Stimulated activated CD8-positive, alpha-beta memory T cell treated with anti-CD3 and anti-CD28 coated beads, Interleukin-7, amount 100 ng/mL, for 24 hours (primary cell): Measurements from ENCODE around the gene MARVELD2.
A peak's percentile ranks its signal among the peaks of the same experiment; 100 is the strongest.
"Not testable (repeated sequence)": the region's sequence is repeated elsewhere in the genome, so short reads cannot be mapped to it uniquely, and the experiment has no call there.

ENCODE experiments used
- DNase-seq: peaks from one replicate; pipeline ENCODE4 v3.0.0-alpha.2; 2020; ENCODE audit warnings: low read depth

The MARVELD2 gene, protein sequence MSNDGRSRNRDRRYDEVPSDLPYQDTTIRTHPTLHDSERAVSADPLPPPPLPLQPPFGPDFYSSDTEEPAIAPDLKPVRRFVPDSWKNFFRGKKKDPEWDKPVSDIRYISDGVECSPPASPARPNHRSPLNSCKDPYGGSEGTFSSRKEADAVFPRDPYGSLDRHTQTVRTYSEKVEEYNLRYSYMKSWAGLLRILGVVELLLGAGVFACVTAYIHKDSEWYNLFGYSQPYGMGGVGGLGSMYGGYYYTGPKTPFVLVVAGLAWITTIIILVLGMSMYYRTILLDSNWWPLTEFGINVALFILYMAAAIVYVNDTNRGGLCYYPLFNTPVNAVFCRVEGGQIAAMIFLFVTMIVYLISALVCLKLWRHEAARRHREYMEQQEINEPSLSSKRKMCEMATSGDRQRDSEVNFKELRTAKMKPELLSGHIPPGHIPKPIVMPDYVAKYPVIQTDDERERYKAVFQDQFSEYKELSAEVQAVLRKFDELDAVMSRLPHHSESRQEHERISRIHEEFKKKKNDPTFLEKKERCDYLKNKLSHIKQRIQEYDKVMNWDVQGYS

DNA sequence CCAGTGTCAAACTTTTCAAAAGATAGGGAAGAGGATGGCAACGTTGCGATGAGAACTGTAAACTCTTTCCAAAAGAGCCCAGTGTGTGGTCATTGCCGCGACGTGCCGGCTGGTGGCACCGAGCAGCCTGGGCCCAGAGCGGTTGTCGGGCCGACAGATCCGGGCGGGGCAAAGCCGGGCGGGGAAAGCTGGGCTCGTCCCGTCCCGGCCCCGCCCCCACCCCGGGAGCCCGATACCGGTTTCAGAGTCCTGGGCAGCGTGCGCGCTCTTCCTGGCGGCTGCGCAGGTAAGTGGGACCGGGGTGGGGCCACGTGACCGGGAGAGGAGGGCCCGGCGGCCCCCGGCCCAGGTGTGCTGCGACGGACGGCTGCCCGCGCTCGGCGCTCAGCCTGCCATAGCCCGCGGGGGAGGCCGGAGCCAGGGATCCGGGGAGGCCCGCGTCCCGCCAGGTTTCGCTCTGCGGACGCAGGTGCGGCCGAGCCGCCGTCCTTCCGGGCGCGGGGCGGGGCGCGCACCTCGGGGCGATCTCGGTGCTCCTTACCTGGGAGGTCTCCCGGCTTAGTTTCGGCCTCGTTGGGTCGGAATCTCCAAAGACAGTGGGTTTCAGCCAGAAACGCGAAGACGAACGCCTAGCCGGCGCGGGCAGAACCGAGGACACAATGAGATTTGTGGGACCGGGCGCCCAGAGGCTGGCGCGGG, at the start of gene MARVELD2:
TSS of gene MARVELD2 (plus strand) at position 232 of the 699 bp plus-strand sequence. CDS start 4,270 bp downstream, outside the sequence.
- no peak for DNase-seq

DNA sequence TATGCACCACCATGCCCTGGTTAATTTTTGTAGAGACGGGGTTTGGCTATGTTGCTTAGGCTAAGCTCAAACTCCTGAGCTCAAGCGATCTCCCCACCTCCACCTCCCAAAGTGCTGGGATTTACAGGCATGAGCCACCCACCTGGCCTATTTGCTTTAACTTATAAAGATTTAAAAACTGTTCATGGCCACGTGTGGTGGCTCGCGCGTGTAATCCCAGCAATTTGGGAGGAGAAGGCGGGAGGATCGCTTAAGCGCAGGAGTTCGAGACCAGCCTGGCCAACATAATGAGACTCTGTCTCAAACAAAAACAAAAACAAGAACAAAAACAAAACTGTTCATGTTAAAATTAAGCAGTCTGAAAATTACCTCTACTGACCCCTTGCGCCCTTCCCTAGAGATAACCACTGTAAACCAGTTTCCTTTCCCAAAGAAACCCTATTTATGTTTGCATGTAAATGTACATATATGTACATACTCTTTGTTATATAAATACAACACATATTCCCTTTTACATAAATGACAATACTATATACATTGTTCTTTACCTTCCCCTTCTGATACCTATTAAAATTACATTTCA, 47.1 kb upstream of the MARVELD2 start:
- no peak for DNase-seq

GRCh38 chr5:69368458-69369339, 46.2 kb upstream of the MARVELD2 start:
- DNase-seq: no peak

GRCh38 chr5:69369340-69370121, 45.4 kb upstream of the MARVELD2 start, which contains the start of the genes AK6, RAD17 and TAF9:
AK6 (minus strand) TSS chr5:69369520; CDS start chr5:69369490, 30 bp downstream.
RAD17 (plus strand) TSS chr5:69369818; CDS start chr5:69372209, 2,391 bp downstream.
TAF9 (minus strand) TSS chr5:69369520; CDS start chr5:69365737, 3,783 bp downstream.
- DNase-seq: peak; percentile 88

- DNase-seq: not testable (repeated sequence)
Observed at GRCh38 chr5:69370335-69370734, 44.6 kb upstream of the MARVELD2 start.

- DNase-seq: no peak
Observed at GRCh38 chr5:69372394-69372793, 42.5 kb upstream of the MARVELD2 start.

DNA sequence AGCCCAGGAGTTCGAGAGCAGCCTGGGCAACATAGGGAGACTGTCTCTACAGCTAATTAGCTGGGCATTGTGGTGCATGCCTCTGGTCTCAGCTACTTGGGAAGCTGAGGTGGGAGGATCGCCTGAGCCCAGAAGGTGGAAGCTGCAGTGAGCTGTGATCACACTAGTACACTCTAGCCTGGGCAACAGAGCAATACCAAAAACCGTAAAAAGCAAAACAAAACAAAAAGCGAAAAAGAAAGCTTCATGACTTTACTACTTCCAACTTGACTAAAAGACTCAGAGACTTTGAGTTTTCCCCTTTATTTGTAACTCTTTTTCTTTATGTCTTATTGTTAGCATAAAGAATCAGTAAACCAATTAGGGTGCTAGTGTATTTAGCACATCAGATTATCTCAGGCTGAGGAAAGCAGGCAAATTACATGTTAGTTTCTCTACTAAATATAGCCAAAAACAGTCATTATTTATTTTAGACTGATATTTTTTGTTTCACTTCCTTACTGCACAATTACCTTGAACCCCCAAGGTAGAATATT, 39.9 kb upstream of the MARVELD2 start:
- DNase-seq: no peak

DNA sequence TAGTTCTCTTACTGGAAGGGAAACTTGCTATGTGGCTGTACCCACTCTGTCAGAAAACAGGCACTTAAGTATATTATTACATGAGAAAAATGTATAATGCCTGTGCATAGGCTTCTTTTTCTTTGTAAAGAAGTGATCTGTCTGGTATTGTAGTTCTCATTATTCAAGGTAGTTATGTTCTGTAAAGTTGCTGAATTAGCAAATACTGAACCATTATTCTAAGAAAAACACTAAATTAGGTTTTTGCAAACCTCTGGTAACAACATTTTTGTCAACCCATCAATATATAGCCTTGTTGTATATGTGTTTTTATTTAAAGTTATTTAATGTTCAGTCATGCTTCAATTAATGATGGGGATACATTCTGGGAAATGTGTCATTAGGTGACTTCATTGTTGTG, 36.5 kb upstream of the MARVELD2 start:
- no peak for DNase-seq

DNA sequence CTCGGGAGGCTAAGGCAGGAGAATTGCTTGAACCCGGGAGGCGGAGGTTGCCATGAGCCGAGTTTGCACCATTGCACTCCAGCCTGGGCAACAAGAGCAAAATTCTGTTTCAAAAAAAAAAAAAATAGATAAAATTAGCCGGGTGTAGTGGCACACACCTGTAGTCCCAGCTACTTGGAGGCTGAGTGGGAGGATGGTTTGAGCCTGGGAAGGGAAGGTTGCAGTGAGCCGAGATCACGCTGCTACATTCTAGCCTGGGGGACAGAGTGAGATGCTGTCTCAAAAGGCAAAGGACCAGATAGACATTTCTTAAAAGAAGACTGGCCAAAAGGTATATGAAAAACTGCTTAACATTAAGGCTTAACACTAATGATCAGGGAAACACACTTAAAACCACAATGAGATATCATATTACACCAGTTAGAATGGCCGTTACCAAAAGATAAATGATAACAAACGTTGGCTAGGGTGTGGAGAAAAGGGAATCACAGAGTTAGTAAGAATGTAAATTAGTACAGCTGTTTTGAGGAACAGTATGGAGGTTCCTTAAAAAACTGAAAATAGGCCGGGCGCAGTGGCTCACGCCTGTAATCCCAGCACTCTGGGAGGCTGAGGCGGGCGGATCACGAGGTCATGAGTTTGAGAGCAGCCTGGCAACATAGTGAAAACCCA, 10.1 kb upstream of the MARVELD2 start:
- DNase-seq: no peak

GRCh38 chr5:69415584-69415958, 655 bp downstream of the MARVELD2 start:
- DNase-seq: no peak

- no peak for DNase-seq
Observed at GRCh38 chr5:69416180-69416579, 1.3 kb downstream of the MARVELD2 start.

DNA sequence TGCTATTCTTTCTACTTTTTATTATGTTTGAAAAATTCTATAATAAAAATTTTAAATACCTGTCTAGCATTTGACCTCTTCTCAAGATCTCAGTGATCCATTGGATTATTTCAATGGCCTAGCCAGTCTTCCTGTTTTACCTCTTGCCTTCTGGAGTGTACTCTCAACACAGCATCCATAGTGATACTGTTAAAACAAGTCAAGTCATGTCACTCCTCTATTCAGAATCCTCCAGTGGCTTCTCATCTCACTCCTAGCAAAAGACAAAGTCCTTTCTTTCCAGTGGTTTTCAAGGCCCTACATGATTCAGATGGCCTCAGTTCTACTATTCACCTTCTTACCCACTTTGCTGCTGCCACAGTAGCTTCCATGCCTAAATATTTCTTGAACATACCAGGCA, 1.8 kb downstream of the MARVELD2 start:
- no peak for DNase-seq

GRCh38 chr5:69418554-69418953, 3.6 kb downstream of the MARVELD2 start:
- no peak for DNase-seq

- DNase-seq: no peak
Observed at GRCh38 chr5:69431424-69432303, 16.7 kb downstream of the MARVELD2 start.

- no peak for DNase-seq
Observed at GRCh38 chr5:69432412-69433206, 17.7 kb downstream of the MARVELD2 start.

- DNase-seq: not testable (repeated sequence)
Observed at GRCh38 chr5:69435276-69435884, 20.5 kb downstream of the MARVELD2 start.

- no peak for DNase-seq
Observed at GRCh38 chr5:69444127-69444754, 29.3 kb downstream of the MARVELD2 start.
